NB4 (cell line): ENCODE measurements around the gene ACP1.

Experiments used
- DNase-seq: peaks from one replicate; pipeline ENCODE4 v3.0.0; 2010; ENCODE audit warnings: low read depth
- H3K4me3 ChIP-seq: one replicate; pipeline ENCODE4 v1.5.1; 2011; ENCODE audit warnings: mild to moderate bottlenecking, low read depth, low read length, moderate library complexity
- CTCF ChIP-seq: IDR thresholded peaks from one replicate; pipeline ENCODE4 v1.5.1; 2012; ENCODE audit warnings: low read depth, low read length
- MAX ChIP-seq: IDR thresholded peaks from 2 replicates; pipeline ENCODE4 v1.6.1; 2011; ENCODE audit warnings: low read depth, low read length
- MYC ChIP-seq: IDR thresholded peaks from 2 replicates; pipeline ENCODE4 v1.6.1; 2011; ENCODE audit warnings: low read depth, low read length
- POLR2A ChIP-seq: IDR thresholded peaks from 2 replicates; pipeline ENCODE4 v1.6.1; 2011; ENCODE audit warnings: mild to moderate bottlenecking; ENCODE audit not compliant: insufficient read length; ENCODE audit errors: extremely low read depth

Gene ACP1

DNA sequence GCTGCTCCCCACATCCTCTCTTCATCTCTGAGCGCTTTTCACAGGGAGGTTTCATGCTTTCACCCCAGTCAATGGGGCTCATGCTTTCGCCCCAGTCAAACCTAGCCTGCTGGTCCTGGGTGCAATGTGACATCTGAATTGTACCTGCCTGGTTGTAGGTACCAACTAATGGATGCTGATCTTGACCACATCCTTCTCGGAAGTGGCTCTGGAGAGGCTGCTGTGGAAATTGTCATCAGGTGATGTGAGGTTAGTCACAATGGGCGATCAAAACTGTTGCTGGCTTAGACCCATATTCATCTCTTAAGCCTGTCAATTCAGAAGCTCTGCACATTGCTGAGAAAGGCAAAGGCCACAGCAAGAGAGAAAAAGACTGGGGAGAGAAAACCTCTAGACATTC, 55.8 kb downstream of the ACP1 start:
- no peak for TF ChIP-seq MYC
- TF ChIP-seq CTCF = no peak
- TF ChIP-seq POLR2A = no peak
- TF ChIP-seq MAX = no peak
- no peak for DNase-seq

DNA sequence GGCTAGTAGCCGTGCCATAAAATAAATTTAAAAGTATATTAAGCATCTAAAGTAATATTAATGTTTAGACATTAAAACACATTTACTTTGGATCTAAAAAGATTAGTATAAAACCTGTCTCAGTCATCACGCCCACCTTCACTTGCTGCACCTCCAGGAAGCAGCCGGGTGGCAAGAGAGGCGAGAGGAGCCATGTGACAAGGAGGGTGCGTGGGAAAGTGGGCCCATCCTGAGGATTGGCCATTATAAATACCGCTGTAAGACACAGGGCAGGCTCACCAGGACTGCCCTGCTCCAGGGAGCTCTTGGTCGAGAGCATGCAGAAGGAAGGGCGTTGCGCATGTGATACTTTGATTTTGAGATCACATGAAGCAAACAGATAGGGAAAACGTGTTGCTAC, 57.6 kb downstream of the ACP1 start:
- DNase-seq = no peak
- no peak overlapping the region for H3K4me3 ChIP-seq
- no peak for TF ChIP-seq POLR2A

More for the DNA sequence above, 55.8 kb downstream of the ACP1 start:
- no peak overlapping the region for H3K4me3 ChIP-seq

DNA sequence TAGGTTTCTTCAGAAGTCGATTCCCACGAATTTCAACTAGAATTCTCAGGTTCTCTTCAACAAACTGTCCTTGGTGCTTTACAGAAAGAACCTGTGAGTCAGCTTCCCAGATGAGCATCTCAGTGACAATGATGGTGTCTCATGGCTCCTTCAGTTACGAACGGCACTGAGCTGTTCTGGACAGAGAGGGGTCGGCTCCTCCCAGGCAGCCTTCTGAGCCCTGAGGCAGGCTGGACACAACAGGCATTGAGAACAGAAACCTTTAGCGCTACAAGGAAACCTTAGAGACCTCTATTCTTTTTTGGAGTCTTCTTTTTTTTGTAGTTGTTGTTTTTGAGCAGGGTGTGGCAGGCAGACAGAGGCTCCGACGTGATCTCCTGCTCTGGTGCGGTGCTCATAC, 58.3 kb downstream of the ACP1 start:
- no peak for DNase-seq
- H3K4me3 ChIP-seq = no peak overlapping the region
- no peak for TF ChIP-seq CTCF
- TF ChIP-seq MAX = no peak
- TF ChIP-seq POLR2A = no peak
